ENCODE results near the gene COL23A1.

Gene COL23A1

GRCh38 chr5:178237431-178238312 lies 352.5 kb downstream of the COL23A1 start:
- Histone ChIP-seq H2BK5ac (ENCODE audit: low read length) (no peak overlapping the region), H3K79me1 (ENCODE audit: low read depth, low read length) (no peaks in the 10 kb centered on the region), H3K27me3 (ENCODE audit: control insufficient read depth in 3 of 3, insufficient read depth in 3 of 3, low read depth in 1 of 3, low read length in 3 of 3) (no peaks in the 10 kb centered on the region), H3K9ac (ENCODE audit: low read depth, low read length, poor library complexity) (no peak overlapping the region), H4K8ac (ENCODE audit: low read depth, low read length) (no peak overlapping the region), H3K36me3 (replicated peaks in 1 of 2; ENCODE audit: control insufficient read depth in 2 of 2, insufficient read depth in 2 of 2, low read length in 2 of 2) (no peaks in the 10 kb centered on the region), H3K4me3 (ENCODE audit: low read length in 2 of 2) (no peak overlapping the region), H3K4me1 (ENCODE audit: control insufficient read depth in 2 of 2, insufficient read depth in 1 of 2, low read depth in 1 of 2, low read length in 2 of 2) (peaks cover 4 to 14% of the 10 kb centered on the region in 2 donors), H2BK120ac (ENCODE audit: low read depth, low read length) (no peak overlapping the region), H3K18ac (ENCODE audit: low read length) (peak overlapping the region; percentile 27), H4K91ac (ENCODE audit: low read depth, low read length, poor library complexity) (no peak overlapping the region), H2AK5ac (ENCODE audit: low read depth, low read length) (peak overlapping the region; percentile 66), H3K4me2 (ENCODE audit: insufficient read depth, low read length, poor library complexity, severe bottlenecking) (no peak overlapping the region), H2AFZ (ENCODE audit: low read length) (no peak overlapping the region), H3K27ac (replicated peaks; ENCODE audit: low read length) (no peak overlapping the region), H3K4ac (ENCODE audit: low read length) (no peak overlapping the region), H2BK15ac (ENCODE audit: low read length) (no peak overlapping the region), H2BK12ac (ENCODE audit: low read length) (peak overlapping the region; percentile 42), H3K14ac (ENCODE audit: low read length) (no peak overlapping the region), H3K23ac (ENCODE audit: low read depth, low read length, poor library complexity) (no peak overlapping the region), H3K9me3 (replicated peaks in 1 of 2; ENCODE audit: control insufficient read depth in 2 of 2, insufficient read depth in 1 of 2, low read depth in 1 of 2, low read length in 2 of 2) (no peaks in the 10 kb centered on the region)
- no peak for DNase-seq (ENCODE audit: low spot score)
- no CpG with 5 or more reads among the region's 13 CpGs for WGBS, 2 donors (ENCODE audit: extremely low coverage in 2 of 2, insufficient read length in 2 of 2, insufficient replicate concordance in 1 of 2)

GRCh38 chr5:178236679-178237078 lies 353.5 kb downstream of the COL23A1 start:
- H4K91ac ChIP-seq (ENCODE audit: low read depth, low read length, poor library complexity), result no peak overlapping the region
- no peak overlapping the region for H2BK5ac ChIP-seq (ENCODE audit: low read length)
- no peak overlapping the region for H4K8ac ChIP-seq (ENCODE audit: low read depth, low read length)
- no peak overlapping the region for H3K23ac ChIP-seq (ENCODE audit: low read depth, low read length, poor library complexity)
- no peak for DNase-seq (ENCODE audit: low spot score)
- no peak overlapping the region for H3K4me2 ChIP-seq (ENCODE audit: insufficient read depth, low read length, poor library complexity, severe bottlenecking)
- no peak overlapping the region for H3K18ac ChIP-seq (ENCODE audit: low read length)
- H3K14ac ChIP-seq (ENCODE audit: low read length), result no peak overlapping the region
- no peak overlapping the region for H2BK12ac ChIP-seq (ENCODE audit: low read length)
- no peaks in the 10 kb centered on the region for H3K36me3 ChIP-seq (replicated peaks in 1 of 2; ENCODE audit: control insufficient read depth in 2 of 2, insufficient read depth in 2 of 2, low read length in 2 of 2)
- H2AK5ac ChIP-seq (ENCODE audit: low read depth, low read length), result no peak overlapping the region
- no peak overlapping the region for H3K4ac ChIP-seq (ENCODE audit: low read length)
- H3K9ac ChIP-seq (ENCODE audit: low read depth, low read length, poor library complexity), result no peak overlapping the region
- no peak overlapping the region for H3K4me3 ChIP-seq (ENCODE audit: low read length in 2 of 2)
- H3K4me1 ChIP-seq (ENCODE audit: control insufficient read depth in 2 of 2, insufficient read depth in 1 of 2, low read depth in 1 of 2, low read length in 2 of 2), result peaks cover 5 to 17% of the 10 kb centered on the region in 2 donors
- H2AFZ ChIP-seq (ENCODE audit: low read length), result no peak overlapping the region
- H3K9me3 ChIP-seq (replicated peaks in 1 of 2; ENCODE audit: control insufficient read depth in 2 of 2, insufficient read depth in 1 of 2, low read depth in 1 of 2, low read length in 2 of 2), result no peaks in the 10 kb centered on the region
- no CpG with 5 or more reads among the region's 4 CpGs for WGBS, 2 donors (ENCODE audit: extremely low coverage in 2 of 2, insufficient read length in 2 of 2, insufficient replicate concordance in 1 of 2)
- no peak overlapping the region for H2BK15ac ChIP-seq (ENCODE audit: low read length)
- H3K79me1 ChIP-seq (ENCODE audit: low read depth, low read length), result peaks cover 4% of the 10 kb centered on the region
- H3K27ac ChIP-seq (replicated peaks; ENCODE audit: low read length), result no peak overlapping the region
- H3K27me3 ChIP-seq (ENCODE audit: control insufficient read depth in 3 of 3, insufficient read depth in 3 of 3, low read depth in 1 of 3, low read length in 3 of 3), result no peaks in the 10 kb centered on the region
- no peak overlapping the region for H2BK120ac ChIP-seq (ENCODE audit: low read depth, low read length)

- no peak overlapping the region for H3K18ac ChIP-seq (ENCODE audit: low read length)
- H3K4me3 ChIP-seq (ENCODE audit: low read length in 2 of 2), result no peak overlapping the region
- H2BK120ac ChIP-seq (ENCODE audit: low read depth, low read length), result no peak overlapping the region
- H4K91ac ChIP-seq (ENCODE audit: low read depth, low read length, poor library complexity), result no peak overlapping the region
- H3K4me1 ChIP-seq (ENCODE audit: control insufficient read depth in 2 of 2, insufficient read depth in 1 of 2, low read depth in 1 of 2, low read length in 2 of 2), result peaks cover 10 to 21% of the 10 kb centered on the region in 2 donors
- WGBS, 2 donors (ENCODE audit: extremely low coverage in 2 of 2, insufficient read length in 2 of 2, insufficient replicate concordance in 1 of 2), result no CpG with 5 or more reads among the region's 9 CpGs
- no peak overlapping the region for H3K4me2 ChIP-seq (ENCODE audit: insufficient read depth, low read length, poor library complexity, severe bottlenecking)
- H3K27ac ChIP-seq (replicated peaks; ENCODE audit: low read length), result no peak overlapping the region
- H2AK5ac ChIP-seq (ENCODE audit: low read depth, low read length), result no peak overlapping the region
- no peak for DNase-seq (ENCODE audit: low spot score)
- H3K9ac ChIP-seq (ENCODE audit: low read depth, low read length, poor library complexity), result no peak overlapping the region
- no peak overlapping the region for H2BK12ac ChIP-seq (ENCODE audit: low read length)
- H2AFZ ChIP-seq (ENCODE audit: low read length), result no peak overlapping the region
- H3K79me1 ChIP-seq (ENCODE audit: low read depth, low read length), result peaks cover 9% of the 10 kb centered on the region
- peaks cover 2 to 5% of the 10 kb centered on the region in 2 donors for H3K36me3 ChIP-seq (replicated peaks in 1 of 2; ENCODE audit: control insufficient read depth in 2 of 2, insufficient read depth in 2 of 2, low read length in 2 of 2)
- no peak overlapping the region for H2BK15ac ChIP-seq (ENCODE audit: low read length)
- H3K9me3 ChIP-seq (replicated peaks in 1 of 2; ENCODE audit: control insufficient read depth in 2 of 2, insufficient read depth in 1 of 2, low read depth in 1 of 2, low read length in 2 of 2), result no peaks in the 10 kb centered on the region
- no peak overlapping the region for H2BK5ac ChIP-seq (ENCODE audit: low read length)
- no peak overlapping the region for H3K23ac ChIP-seq (ENCODE audit: low read depth, low read length, poor library complexity)
- H3K27me3 ChIP-seq (ENCODE audit: control insufficient read depth in 3 of 3, insufficient read depth in 3 of 3, low read depth in 1 of 3, low read length in 3 of 3), result no peaks in the 10 kb centered on the region
- H3K4ac ChIP-seq (ENCODE audit: low read length), result no peak overlapping the region
- no peak overlapping the region for H3K14ac ChIP-seq (ENCODE audit: low read length)
- H4K8ac ChIP-seq (ENCODE audit: low read depth, low read length), result no peak overlapping the region
Measured at GRCh38 chr5:178236126-178236525, 354.1 kb downstream of the COL23A1 start.

GRCh38 chr5:178235588-178235974 lies 354.6 kb downstream of the COL23A1 start:
- peaks cover 5 to 10% of the 10 kb centered on the region in 2 donors for H3K36me3 ChIP-seq (replicated peaks in 1 of 2; ENCODE audit: control insufficient read depth in 2 of 2, insufficient read depth in 2 of 2, low read length in 2 of 2)
- WGBS, 2 donors (ENCODE audit: extremely low coverage in 2 of 2, insufficient read length in 2 of 2, insufficient replicate concordance in 1 of 2), result no CpG with 5 or more reads among the region's 3 CpGs
- no peak overlapping the region for H4K8ac ChIP-seq (ENCODE audit: low read depth, low read length)
- no peak for DNase-seq (ENCODE audit: low spot score)
- H3K18ac ChIP-seq (ENCODE audit: low read length), result no peak overlapping the region
- H3K79me1 ChIP-seq (ENCODE audit: low read depth, low read length), result peaks cover 9% of the 10 kb centered on the region
- peaks cover 10 to 22% of the 10 kb centered on the region in 2 donors for H3K4me1 ChIP-seq (ENCODE audit: control insufficient read depth in 2 of 2, insufficient read depth in 1 of 2, low read depth in 1 of 2, low read length in 2 of 2)
- no peak overlapping the region for H3K4me2 ChIP-seq (ENCODE audit: insufficient read depth, low read length, poor library complexity, severe bottlenecking)
- H2AFZ ChIP-seq (ENCODE audit: low read length), result no peak overlapping the region
- H2BK15ac ChIP-seq (ENCODE audit: low read length), result no peak overlapping the region
- H3K23ac ChIP-seq (ENCODE audit: low read depth, low read length, poor library complexity), result no peak overlapping the region
- no peak overlapping the region for H3K9ac ChIP-seq (ENCODE audit: low read depth, low read length, poor library complexity)
- no peak overlapping the region for H2BK5ac ChIP-seq (ENCODE audit: low read length)
- H4K91ac ChIP-seq (ENCODE audit: low read depth, low read length, poor library complexity), result no peak overlapping the region
- H3K4me3 ChIP-seq (ENCODE audit: low read length in 2 of 2), result peak overlapping the region in 1 of 2 donors; percentile 58
- no peak overlapping the region for H2BK12ac ChIP-seq (ENCODE audit: low read length)
- H3K9me3 ChIP-seq (replicated peaks in 1 of 2; ENCODE audit: control insufficient read depth in 2 of 2, insufficient read depth in 1 of 2, low read depth in 1 of 2, low read length in 2 of 2), result no peaks in the 10 kb centered on the region
- H3K4ac ChIP-seq (ENCODE audit: low read length), result no peak overlapping the region
- no peak overlapping the region for H3K27ac ChIP-seq (replicated peaks; ENCODE audit: low read length)
- H3K27me3 ChIP-seq (ENCODE audit: control insufficient read depth in 3 of 3, insufficient read depth in 3 of 3, low read depth in 1 of 3, low read length in 3 of 3), result no peaks in the 10 kb centered on the region
- no peak overlapping the region for H2BK120ac ChIP-seq (ENCODE audit: low read depth, low read length)
- peak overlapping the region; percentile 19 for H2AK5ac ChIP-seq (ENCODE audit: low read depth, low read length)
- no peak overlapping the region for H3K14ac ChIP-seq (ENCODE audit: low read length)

Measured in neuronal stem cell (in vitro differentiated cells).